MM.1S (cell line): ENCODE data around the gene HOXD4.

Experiments used
- EZH2 ChIP-seq: fragments of 300-600 bp; sonication (generic); optimal IDR thresholded peaks from 2 replicates; pipeline ENCODE3; 2017; ENCODE audit warnings: low read depth, mild to moderate bottlenecking, antibody characterized with exemption, low read length, mixed read lengths
- EZH2phosphoT487 ChIP-seq: fragments of 300-600 bp; sonication (generic); IDR thresholded peaks from 2 replicates; pipeline ENCODE4 v1.6.1; 2018; ENCODE audit warnings: antibody characterized with exemption, low read length
- TF ChIP-seq, protein P1 (sequence below): fragments of 300-600 bp; sonication (generic); IDR thresholded peaks from 2 replicates; pipeline ENCODE4 v1.5.1; 2016; ENCODE audit warnings: antibody characterized with exemption, low read length, mixed read lengths

DNA sequence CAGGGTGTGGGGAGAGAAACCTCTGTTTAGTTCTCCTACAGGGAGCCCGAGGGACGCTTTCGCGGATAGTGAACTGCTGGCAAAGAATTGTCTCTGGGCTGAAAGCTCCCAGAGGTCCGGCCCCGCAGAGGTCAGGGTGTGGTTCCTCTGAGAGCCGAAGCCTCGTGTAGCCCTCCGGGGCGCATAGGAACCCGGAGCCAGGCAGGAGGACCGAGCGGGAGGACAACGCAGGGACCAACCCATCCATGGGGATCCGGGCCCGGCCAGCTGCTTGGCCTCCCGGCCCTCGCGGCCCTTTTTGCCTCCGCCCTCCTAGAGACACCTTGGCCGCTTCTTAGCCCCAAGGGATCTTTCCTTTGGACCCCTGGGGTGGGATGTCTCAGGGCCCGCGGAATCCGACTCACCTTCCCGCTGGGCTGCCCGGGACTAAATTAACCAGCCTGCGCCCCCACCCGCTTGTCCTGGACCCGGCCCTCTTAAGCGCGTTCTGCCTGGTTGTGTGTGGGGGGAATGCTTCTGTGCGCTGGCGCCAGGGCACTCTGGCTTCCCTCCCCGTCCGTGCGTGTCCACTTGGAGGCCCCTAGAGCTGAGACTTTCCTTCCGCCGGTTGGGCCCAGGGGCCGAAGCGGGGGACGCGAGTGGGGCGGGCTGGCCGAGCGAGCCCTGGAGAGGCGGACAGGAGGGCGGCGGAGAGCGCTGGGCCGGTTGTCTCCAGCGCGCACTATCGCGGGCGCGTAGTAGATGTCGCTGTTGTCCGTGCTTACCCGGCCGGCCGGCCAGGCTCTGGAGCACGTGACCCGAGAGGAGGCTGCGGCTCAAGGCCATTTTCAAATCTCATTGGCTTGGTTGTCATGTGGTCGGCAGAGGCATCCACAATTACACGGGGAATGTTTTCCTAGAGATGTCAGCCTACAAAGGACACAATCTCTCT, 35.2 kb upstream of the HOXD4 start, which contains the start of gene HOXD10:
- TF ChIP-seq EZH2: no peak
- TF ChIP-seq, protein P1, sequence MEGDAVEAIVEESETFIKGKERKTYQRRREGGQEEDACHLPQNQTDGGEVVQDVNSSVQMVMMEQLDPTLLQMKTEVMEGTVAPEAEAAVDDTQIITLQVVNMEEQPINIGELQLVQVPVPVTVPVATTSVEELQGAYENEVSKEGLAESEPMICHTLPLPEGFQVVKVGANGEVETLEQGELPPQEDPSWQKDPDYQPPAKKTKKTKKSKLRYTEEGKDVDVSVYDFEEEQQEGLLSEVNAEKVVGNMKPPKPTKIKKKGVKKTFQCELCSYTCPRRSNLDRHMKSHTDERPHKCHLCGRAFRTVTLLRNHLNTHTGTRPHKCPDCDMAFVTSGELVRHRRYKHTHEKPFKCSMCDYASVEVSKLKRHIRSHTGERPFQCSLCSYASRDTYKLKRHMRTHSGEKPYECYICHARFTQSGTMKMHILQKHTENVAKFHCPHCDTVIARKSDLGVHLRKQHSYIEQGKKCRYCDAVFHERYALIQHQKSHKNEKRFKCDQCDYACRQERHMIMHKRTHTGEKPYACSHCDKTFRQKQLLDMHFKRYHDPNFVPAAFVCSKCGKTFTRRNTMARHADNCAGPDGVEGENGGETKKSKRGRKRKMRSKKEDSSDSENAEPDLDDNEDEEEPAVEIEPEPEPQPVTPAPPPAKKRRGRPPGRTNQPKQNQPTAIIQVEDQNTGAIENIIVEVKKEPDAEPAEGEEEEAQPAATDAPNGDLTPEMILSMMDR: no peak
- TF ChIP-seq EZH2phosphoT487: no peak
